Stomach (tissue), 9 donors: ENCODE results near the gene TAPBPL. TPM values are rescaled to one million over a fixed set of nuclear protein-coding genes. Genes with fewer than 3 reads are reported as not detected.

ENCODE experiments used
- DNase-seq, 2 donors: peaks; one replicate each; pipeline versions ENCODE4 v3.0.0 to v3.0.0-alpha.2; 2013 to 2019
- H3K27ac ChIP-seq, 5 donors: fragments of 200-600 bp in 4 of 5; sonication (generic) in 4 of 5; one replicate each; pipeline ENCODE4 v1.5.1; 2013 to 2019; ENCODE audit warnings: mild to moderate bottlenecking in 1 of 5, moderate library complexity in 1 of 5
- H3K27me3 ChIP-seq, 3 donors: fragments of 200-600 bp; sonication (generic); one replicate each; pipeline ENCODE4 v1.5.1; 2017 to 2019; ENCODE audit warnings: mixed run types in 1 of 3
- H3K36me3 ChIP-seq, 4 donors: fragments of 200-600 bp; sonication (generic); 1 replicate in 3 of 4; 2 replicates in 1 of 4; pipeline ENCODE4 v1.5.1; 2016 to 2019
- H3K4me1 ChIP-seq, 4 donors: fragments of 200-600 bp; sonication (generic); one replicate each; pipeline ENCODE4 v1.5.1; 2016 to 2019
- H3K4me3 ChIP-seq, 4 donors: fragments of 200-600 bp; sonication (generic) in 3 of 4; one replicate each; pipeline ENCODE4 v1.5.1; 2016 to 2019; ENCODE audit warnings: mild to moderate bottlenecking in 1 of 4
- H3K9me3 ChIP-seq, 4 donors: fragments of 200-600 bp; sonication (generic); one replicate each; pipeline ENCODE4 v1.5.1; 2016 to 2019
- EP300 ChIP-seq: sonication (generic); formaldehyde crosslinking; IDR thresholded peaks from one replicate; pipeline ENCODE4 v1.6.1; 2017; ENCODE audit warnings: antibody characterized with exemption
- POLR2A ChIP-seq, 4 donors: fragments of 450-650 bp; IDR thresholded peaks; one replicate each; pipeline ENCODE4 v1.6.1; 2016; ENCODE audit warnings: antibody characterized with exemption in 4 of 4, control low read depth in 2 of 4, mild to moderate bottlenecking in 1 of 4, moderate library complexity in 1 of 4
- POLR2AphosphoS5 ChIP-seq, 3 donors: sonication (generic); formaldehyde crosslinking; IDR thresholded peaks; one replicate each; pipeline ENCODE4 v1.6.1; 2016; ENCODE audit warnings: antibody characterized with exemption in 3 of 3
- WGBS, 5 donors: extraction: QIAGEN DNeasy Blood & Tissue Kit in 3 of 5; methylation state at CpG; one replicate each; pipeline versions ENCODE4 v1.1.5 to v1.1.7; 2013 to 2018; 5-methylcytosine and 5-hydroxymethylcytosine counted together
- intact Hi-C: fragments of 100-400 bp; cut with DNase I; formaldehyde crosslinking; loops from one replicate; pipeline ENCODE4 v1.15.1; 2023; ENCODE audit warnings: low total_unique reads
- polyA plus RNA-seq, 3 donors: library from polyadenylated mRNA; stranded (reverse); fragments of 200-250 nt; gene quantifications; one replicate each; pipeline ENCODE4 v1.2.3, GENCODE V29; 2013
- total RNA-seq, 5 donors: library from RNA; depleted of rRNA; stranded (reverse); fragments of >200 nt; gene quantifications; one replicate each; pipeline versions ENCODE4 v1.1.0 to v1.2.3, GENCODE V29; 2014 to 2016
- TF ChIP-seq, protein P1 (sequence below), 7 experiments: fragments of 450-650 bp in 4 of 7; fragments of 200-600 bp in 3 of 7; sonication (generic) in 3 of 7; IDR thresholded peaks; one replicate each; pipeline ENCODE4 v1.5.1; 2016 to 2019; ENCODE audit warnings: antibody characterized with exemption in 7 of 7, control low read depth in 2 of 7, mild to moderate bottlenecking in 1 of 7
- donor health status: healthy with polysubstance abuse.
- donor health status: Bipolar disorder and iron deficiency.
- donor health status: healthy.

TAPBPL gene
- total and polyA plus RNA-seq, 8 donors, result 13.0 to 115 (median 15.5) TPM

DNA sequence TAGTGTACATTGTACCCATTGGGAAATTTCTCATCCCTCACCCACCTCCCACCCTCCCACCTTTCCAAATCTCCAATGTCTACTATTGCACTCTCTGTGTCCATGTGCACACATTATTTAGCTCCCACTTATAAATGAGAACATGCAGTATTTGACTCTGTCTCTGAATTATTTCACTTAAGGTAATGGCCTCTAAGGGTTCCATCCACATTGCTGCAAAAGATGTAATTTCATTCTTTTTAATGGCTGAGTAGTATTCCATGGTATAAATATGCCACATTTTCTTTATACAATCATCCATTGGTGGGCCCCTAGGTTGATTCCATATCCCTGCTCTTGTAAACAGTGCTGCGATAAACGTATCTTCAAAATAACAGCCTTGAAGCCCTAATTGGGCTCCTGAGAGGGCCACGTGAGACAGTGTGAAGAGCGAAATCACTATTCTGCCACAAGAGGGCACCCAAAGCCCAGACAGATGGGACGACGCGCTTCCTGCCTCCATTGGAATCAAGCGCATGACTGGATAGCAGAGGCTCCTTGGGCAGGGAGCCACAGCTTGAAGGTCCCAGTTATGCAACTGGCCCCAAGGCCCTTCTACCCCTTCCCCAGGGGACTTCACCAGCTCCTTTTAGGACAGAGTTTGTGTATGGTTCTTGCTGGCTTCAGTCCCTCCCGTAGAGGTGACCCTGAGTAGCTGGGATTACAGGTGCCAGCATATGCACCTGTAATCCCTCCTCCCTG lies 28.4 kb upstream of the TAPBPL start:
- Histone ChIP-seq H3K4me3 (no peak overlapping the region), H3K27ac (peak overlapping the region in 3 of 5 donors; percentile 17 to 58 (median 37)), H3K36me3 (no peaks in the 10 kb centered on the region), H3K27me3 (no peaks in the 10 kb centered on the region), H3K9me3 (no peaks in the 10 kb centered on the region), H3K4me1 (peaks cover 8 to 29% (median 15%) of the 10 kb centered on the region in 4 donors)
- WGBS, 5 donors, result 4 to 7% (median 6%) methylated on average over 9 of the region's 9 CpGs
- intact Hi-C loops, result loop anchor here (10.0 kb wide), 1 partner anchor 111 kb away; the partner anchor contains the start of gene GAPDH
- no peak for TF ChIP-seq POLR2A (IDR thresholded peaks at IDR 0.05)
- TF ChIP-seq, protein P1, sequence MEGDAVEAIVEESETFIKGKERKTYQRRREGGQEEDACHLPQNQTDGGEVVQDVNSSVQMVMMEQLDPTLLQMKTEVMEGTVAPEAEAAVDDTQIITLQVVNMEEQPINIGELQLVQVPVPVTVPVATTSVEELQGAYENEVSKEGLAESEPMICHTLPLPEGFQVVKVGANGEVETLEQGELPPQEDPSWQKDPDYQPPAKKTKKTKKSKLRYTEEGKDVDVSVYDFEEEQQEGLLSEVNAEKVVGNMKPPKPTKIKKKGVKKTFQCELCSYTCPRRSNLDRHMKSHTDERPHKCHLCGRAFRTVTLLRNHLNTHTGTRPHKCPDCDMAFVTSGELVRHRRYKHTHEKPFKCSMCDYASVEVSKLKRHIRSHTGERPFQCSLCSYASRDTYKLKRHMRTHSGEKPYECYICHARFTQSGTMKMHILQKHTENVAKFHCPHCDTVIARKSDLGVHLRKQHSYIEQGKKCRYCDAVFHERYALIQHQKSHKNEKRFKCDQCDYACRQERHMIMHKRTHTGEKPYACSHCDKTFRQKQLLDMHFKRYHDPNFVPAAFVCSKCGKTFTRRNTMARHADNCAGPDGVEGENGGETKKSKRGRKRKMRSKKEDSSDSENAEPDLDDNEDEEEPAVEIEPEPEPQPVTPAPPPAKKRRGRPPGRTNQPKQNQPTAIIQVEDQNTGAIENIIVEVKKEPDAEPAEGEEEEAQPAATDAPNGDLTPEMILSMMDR (IDR thresholded peaks at IDR 0.05), result peak in 5 of 7 experiments; percentile 65 to 95 (median 86)
- TF ChIP-seq EP300, result no peak
- peak; percentile 49 to 97 (median 65) for TF ChIP-seq POLR2AphosphoS5 (IDR thresholded peaks at IDR 0.05)
- peak; percentile 87 to 96 for DNase-seq

DNA sequence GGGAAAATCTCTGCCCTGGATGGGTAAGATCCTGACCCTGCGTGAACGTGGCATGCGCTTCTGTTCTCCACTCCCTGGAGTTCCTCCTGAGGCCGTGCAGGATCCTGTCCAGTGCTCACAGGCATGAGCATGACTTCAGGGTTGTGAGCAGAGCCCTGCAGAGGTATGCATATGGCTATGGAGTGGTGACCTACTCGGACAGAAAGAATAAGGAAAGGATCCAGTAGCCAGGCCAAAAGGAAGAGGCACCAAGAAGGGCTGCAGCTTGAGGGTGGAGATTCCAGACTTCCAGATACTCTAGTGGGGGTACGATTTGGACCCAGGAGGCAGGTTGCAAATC lies 27.9 kb upstream of the TAPBPL start:
- H3K4me3 ChIP-seq, result no peak overlapping the region
- no peaks in the 10 kb centered on the region for H3K9me3 ChIP-seq
- WGBS, 5 donors, result 40 to 53% (median 47%) methylated on average over 6 of the region's 6 CpGs
- DNase-seq, result no peak
- intact Hi-C loops, result loop anchor here (10.0 kb wide), 1 partner anchor 111 kb away; the partner anchor contains the start of gene GAPDH
- peaks cover 8 to 29% (median 15%) of the 10 kb centered on the region in 4 donors for H3K4me1 ChIP-seq
- H3K27ac ChIP-seq, result peak overlapping the region in 3 of 5 donors; percentile 17 to 58 (median 37)
- no peaks in the 10 kb centered on the region for H3K27me3 ChIP-seq
- H3K36me3 ChIP-seq, result no peaks in the 10 kb centered on the region
- no peak for TF ChIP-seq POLR2AphosphoS5 (IDR thresholded peaks at IDR 0.05)

DNA sequence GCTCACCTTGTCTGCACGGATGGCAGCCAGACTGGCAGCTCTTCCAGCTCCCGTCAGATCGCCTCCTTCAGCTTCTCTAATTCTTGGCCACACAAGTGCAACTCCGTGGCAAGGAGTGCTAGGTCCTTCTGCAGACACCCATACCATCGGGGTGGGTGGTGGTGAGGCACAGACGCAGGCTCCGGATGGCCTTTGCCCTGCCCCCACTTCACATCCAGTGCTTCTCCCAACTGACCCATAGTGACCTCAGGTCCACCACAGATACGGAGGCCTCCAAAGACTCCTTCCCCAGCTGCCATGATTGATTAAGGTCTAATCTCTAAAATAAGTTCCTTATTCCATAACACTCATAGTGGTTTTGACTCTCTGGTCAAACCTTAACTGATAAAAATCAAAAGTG lies 27.0 kb upstream of the TAPBPL start:
- intact Hi-C loops, result loop anchor here (5.0 to 10.0 kb wide), 2 partner anchors 37 to 110 kb away; partner anchors contain the start of gene GAPDH
- no peaks in the 10 kb centered on the region for H3K36me3 ChIP-seq
- WGBS, 5 donors, result 75 to 85% (median 83%) methylated on average over 8 of the region's 8 CpGs
- no peaks in the 10 kb centered on the region for H3K9me3 ChIP-seq
- peaks cover 8 to 29% (median 15%) of the 10 kb centered on the region in 4 donors for H3K4me1 ChIP-seq
- H3K27ac ChIP-seq, result no peak overlapping the region
- H3K4me3 ChIP-seq, result no peak overlapping the region
- no peak for TF ChIP-seq EP300
- TF ChIP-seq POLR2A (IDR thresholded peaks at IDR 0.05), result no peak
- TF ChIP-seq, protein P1 (IDR thresholded peaks at IDR 0.05), result no peak
- no peak for TF ChIP-seq POLR2AphosphoS5 (IDR thresholded peaks at IDR 0.05)
- peak in 1 of 2 donors; percentile 17 for DNase-seq
- H3K27me3 ChIP-seq, result no peaks in the 10 kb centered on the region

- intact Hi-C loops, result loop anchor here (5.0 to 10.0 kb wide), 2 partner anchors 36 to 109 kb away; partner anchors contain the start of gene GAPDH
- TF ChIP-seq, protein P1 (IDR thresholded peaks at IDR 0.05), result no peak
- TF ChIP-seq EP300, result no peak
- 69 to 87% (median 83%) methylated on average over 23 of the region's 23 CpGs for WGBS, 5 donors
- DNase-seq, result peak; percentile 25 to 32
- Histone ChIP-seq H3K4me3 (no peak overlapping the region), H3K9me3 (no peaks in the 10 kb centered on the region), H3K36me3 (no peaks in the 10 kb centered on the region), H3K27ac (peak overlapping the region in 1 of 5 donors; percentile 53), H3K27me3 (no peaks in the 10 kb centered on the region), H3K4me1 (peaks cover 16 to 29% (median 20%) of the 10 kb centered on the region in 4 donors)
These were observed 26.0 kb upstream of the TAPBPL start for GRCh38 chr12:6425590-6426531.
